WERI-Rb-1 (cell line): ENCODE results near the gene SHISA3.

Experiments used
- DNase-seq: peaks from one replicate; pipeline ENCODE4 v3.0.0-alpha.2; 2020
- H3K27ac ChIP-seq: fragments of 250-450 bp; sonication (Bioruptor Pico); 2 replicates; pipeline ENCODE4 v1.5.1; 2020; ENCODE audit warnings: mild to moderate bottlenecking, moderate library complexity
- H3K27me3 ChIP-seq: fragments of 250-450 bp; sonication (Bioruptor Pico); 2 replicates; pipeline ENCODE4 v1.5.1; 2021; ENCODE audit warnings: mild to moderate bottlenecking, low read depth, moderate library complexity; ENCODE audit not compliant: insufficient read depth, severe bottlenecking
- H3K36me3 ChIP-seq: fragments of 250-450 bp; sonication (Bioruptor Pico); 2 replicates; pipeline ENCODE4 v1.5.1; 2020; ENCODE audit warnings: mild to moderate bottlenecking, moderate library complexity
- H3K4me3 ChIP-seq: 2 replicates; pipeline ENCODE4 v1.5.1; 2011; ENCODE audit warnings: low read depth, mild to moderate bottlenecking, control low read depth, low read length
- H3K9me3 ChIP-seq: fragments of 250-450 bp; sonication (Bioruptor Pico); 2 replicates; pipeline ENCODE4 v1.5.1; 2021; ENCODE audit warnings: mild to moderate bottlenecking, moderate library complexity; ENCODE audit not compliant: severe bottlenecking
- TF ChIP-seq, protein P1 (sequence below): IDR thresholded peaks from 2 replicates; pipeline ENCODE4 v1.5.1; 2011; ENCODE audit warnings: low read depth, mild to moderate bottlenecking, control low read depth, inconsistent platforms, low read length

Gene SHISA3

DNA sequence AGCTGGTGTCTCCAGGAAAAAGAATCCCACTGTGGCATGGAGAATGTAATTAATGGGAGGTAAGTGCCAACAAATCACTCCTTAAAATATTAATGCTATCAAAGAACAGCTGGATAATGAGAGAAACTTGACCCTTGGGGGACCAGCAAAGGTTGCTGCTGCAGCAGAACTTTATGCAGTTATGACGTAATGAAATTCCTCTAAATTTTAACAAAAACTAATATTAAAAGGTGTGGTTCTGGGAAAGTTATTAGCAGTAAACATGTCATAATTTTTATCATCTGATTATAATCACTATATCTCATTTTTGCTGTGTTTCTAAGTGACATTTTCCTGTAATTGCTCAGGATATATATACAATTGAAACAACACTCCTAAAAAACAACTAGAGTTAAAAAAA is 1.7 kb upstream of the SHISA3 start:
- TF ChIP-seq, protein P1, sequence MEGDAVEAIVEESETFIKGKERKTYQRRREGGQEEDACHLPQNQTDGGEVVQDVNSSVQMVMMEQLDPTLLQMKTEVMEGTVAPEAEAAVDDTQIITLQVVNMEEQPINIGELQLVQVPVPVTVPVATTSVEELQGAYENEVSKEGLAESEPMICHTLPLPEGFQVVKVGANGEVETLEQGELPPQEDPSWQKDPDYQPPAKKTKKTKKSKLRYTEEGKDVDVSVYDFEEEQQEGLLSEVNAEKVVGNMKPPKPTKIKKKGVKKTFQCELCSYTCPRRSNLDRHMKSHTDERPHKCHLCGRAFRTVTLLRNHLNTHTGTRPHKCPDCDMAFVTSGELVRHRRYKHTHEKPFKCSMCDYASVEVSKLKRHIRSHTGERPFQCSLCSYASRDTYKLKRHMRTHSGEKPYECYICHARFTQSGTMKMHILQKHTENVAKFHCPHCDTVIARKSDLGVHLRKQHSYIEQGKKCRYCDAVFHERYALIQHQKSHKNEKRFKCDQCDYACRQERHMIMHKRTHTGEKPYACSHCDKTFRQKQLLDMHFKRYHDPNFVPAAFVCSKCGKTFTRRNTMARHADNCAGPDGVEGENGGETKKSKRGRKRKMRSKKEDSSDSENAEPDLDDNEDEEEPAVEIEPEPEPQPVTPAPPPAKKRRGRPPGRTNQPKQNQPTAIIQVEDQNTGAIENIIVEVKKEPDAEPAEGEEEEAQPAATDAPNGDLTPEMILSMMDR = no peak
- Histone ChIP-seq H3K36me3 (no peaks in the 10 kb centered on the region), H3K27me3 (peaks cover 13% of the 10 kb centered on the region), H3K4me3 (no peak overlapping the region), H3K27ac (no peak overlapping the region), H3K9me3 (no peaks in the 10 kb centered on the region)
- no peak for DNase-seq

DNA sequence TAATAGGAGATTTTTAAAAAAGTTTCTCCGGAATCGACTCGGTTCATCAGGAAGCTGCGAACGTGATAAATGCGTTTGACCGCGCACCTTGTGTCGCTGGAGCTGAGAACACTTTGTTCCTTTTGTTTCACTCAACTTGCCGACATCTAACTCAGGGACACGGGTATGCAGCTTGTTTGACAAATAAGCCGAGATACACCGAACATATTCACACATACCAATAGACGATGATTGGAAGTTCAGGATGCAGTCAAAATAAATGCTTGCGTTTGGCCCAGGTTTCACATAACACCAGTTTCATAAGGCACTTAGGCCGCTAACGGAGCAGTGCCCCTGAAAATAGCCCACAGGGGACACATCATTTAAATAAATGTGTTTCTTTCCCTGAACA is 932 bp upstream of the SHISA3 start:
- Histone ChIP-seq H3K4me3 (no peak overlapping the region), H3K36me3 (no peaks in the 10 kb centered on the region), H3K27ac (no peak overlapping the region), H3K27me3 (peaks cover 13% of the 10 kb centered on the region), H3K9me3 (no peaks in the 10 kb centered on the region)
- DNase-seq = no peak
- TF ChIP-seq, protein P1 = no peak

DNA sequence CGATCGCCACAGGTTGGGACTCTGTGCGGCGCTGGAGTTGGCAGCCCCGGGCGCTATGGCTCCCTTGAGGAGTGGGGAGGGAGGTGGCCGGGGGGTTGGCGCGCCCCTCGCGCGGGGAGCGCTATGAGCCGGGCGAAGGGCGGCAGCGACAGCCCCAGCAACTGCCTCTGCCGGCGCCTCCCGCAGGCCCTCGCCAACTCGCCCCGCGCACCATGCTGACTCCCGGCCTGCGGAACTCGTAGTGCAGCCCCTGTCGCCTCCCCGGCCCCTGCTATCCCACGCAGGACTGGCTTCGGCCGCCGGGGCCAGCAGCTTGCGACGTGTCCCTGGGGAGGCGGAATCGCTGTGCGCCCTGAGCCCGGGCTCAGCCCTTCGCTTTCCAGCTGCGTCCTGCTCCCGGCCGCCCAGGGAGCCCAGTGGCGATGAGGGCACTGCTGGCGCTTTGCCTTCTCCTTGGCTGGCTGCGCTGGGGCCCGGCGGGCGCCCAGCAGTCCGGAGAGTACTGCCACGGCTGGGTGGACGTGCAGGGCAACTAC is 415 bp downstream of the SHISA3 start:
- no peaks in the 10 kb centered on the region for H3K36me3 ChIP-seq
- peak; percentile 39 for DNase-seq
- H3K27me3 ChIP-seq = peaks cover 13% of the 10 kb centered on the region
- H3K9me3 ChIP-seq = no peaks in the 10 kb centered on the region
- peak overlapping the region; percentile 60 for H3K4me3 ChIP-seq
- no peak overlapping the region for H3K27ac ChIP-seq
- TF ChIP-seq, protein P1 = no peak

DNA sequence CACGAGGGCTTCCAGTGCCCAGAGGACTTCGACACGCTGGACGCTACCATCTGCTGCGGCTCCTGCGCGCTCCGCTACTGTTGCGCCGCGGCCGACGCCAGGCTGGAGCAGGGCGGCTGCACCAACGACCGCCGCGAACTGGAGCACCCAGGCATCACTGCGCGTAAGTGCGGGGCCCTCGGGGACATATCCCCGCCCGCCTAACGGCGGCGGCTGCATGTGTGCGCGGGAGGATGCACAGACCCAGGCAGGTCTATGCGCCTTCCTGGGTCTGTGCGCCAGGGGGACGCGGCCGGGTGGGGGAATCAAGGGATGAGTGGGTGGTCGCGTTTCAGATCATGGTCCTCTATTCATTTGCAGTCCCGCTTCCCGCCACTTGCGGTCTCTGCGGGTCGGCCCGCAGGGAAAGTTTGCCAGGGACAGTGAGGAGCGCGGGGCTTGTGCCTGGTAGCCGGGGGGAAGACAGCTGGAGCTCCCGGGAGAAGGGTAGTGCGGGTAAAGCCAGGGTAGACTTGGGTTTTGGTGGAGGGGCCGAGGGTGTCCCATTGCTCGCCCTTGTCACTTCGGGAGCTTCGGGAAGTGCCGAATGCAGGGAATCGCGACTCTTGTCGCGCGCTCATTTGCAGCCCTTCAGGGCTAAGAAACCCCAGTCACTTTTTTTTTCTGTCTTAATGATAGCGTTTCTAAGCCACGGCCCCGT is 1.0 kb downstream of the SHISA3 start:
- no peaks in the 10 kb centered on the region for H3K9me3 ChIP-seq
- DNase-seq = peak; percentile 52
- no peak overlapping the region for H3K27ac ChIP-seq
- TF ChIP-seq, protein P1 = peak; percentile 24; the same call in 1 of the 2 replicates
- peaks cover 13% of the 10 kb centered on the region for H3K27me3 ChIP-seq
- peak overlapping the region; percentile 60 for H3K4me3 ChIP-seq
- H3K36me3 ChIP-seq = no peaks in the 10 kb centered on the region

DNA sequence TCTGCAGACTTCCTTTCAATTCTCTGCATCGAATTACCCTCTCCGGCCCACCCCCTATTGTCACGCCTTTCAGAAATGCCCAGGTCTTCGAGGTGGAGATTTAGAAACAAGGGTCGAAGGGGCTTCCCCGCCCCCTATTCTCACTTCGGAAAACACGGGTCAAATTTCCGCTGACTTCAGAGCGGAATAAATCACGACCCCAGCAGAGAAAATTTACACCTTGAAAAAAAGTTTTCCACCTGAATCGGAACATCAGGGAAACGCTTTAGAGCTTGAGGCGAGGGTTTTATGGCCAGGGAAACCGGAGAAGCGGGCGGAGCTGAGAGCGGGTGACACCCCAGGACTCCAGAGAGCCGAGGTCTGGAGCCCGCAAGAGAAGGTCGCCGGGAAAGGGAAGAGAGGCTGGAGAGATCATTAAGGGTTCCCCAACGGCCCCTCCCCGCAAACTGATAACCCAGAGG is 1.6 kb downstream of the SHISA3 start:
- no peak for DNase-seq
- Histone ChIP-seq H3K9me3 (no peaks in the 10 kb centered on the region), H3K4me3 (peak overlapping the region; percentile 60; the same call in 1 of the 2 replicates), H3K36me3 (no peaks in the 10 kb centered on the region), H3K27ac (no peak overlapping the region), H3K27me3 (peaks cover 13% of the 10 kb centered on the region)
- TF ChIP-seq, protein P1 = no peak
